Gastroesophageal sphincter (tissue), 4 donors: ENCODE measurements around the gene ACTL8. TPM values are rescaled to one million over a fixed set of nuclear protein-coding genes. Genes with fewer than 3 reads are reported as not detected.

ENCODE experiments used
- ATAC-seq: fragments of 150-250 bp; one replicate; pipeline ENCODE4 v1.9.1; 2016; ENCODE audit warnings: mild to moderate bottlenecking, moderate library complexity
- H3K27ac ChIP-seq, 4 donors: fragments of 200-600 bp; sonication (generic) in 3 of 4; 1 replicate in 3 of 4; 2 replicates in 1 of 4; pipeline ENCODE4 v1.5.1; 2016 to 2019
- H3K27me3 ChIP-seq: fragments of 200-600 bp; sonication (generic); one replicate; pipeline ENCODE4 v1.5.1; 2019
- H3K36me3 ChIP-seq, 2 donors: fragments of 200-600 bp; sonication (generic); one replicate each; pipeline ENCODE4 v1.5.1; 2019; ENCODE audit warnings: control low read depth in 1 of 2
- H3K4me1 ChIP-seq, 3 donors: fragments of 200-600 bp; sonication (generic); 1 replicate in 2 of 3; 2 replicates in 1 of 3; pipeline ENCODE4 v1.5.1; 2016 to 2019; ENCODE audit warnings: control low read depth in 2 of 3
- H3K4me3 ChIP-seq, 2 donors: fragments of 200-600 bp; sonication (generic); one replicate each; pipeline ENCODE4 v1.5.1; 2019; ENCODE audit warnings: mild to moderate bottlenecking in 1 of 2, moderate library complexity in 1 of 2
- H3K9me3 ChIP-seq, 3 donors: fragments of 200-600 bp; sonication (generic); one replicate each; pipeline ENCODE4 v1.5.1; 2017 to 2019; ENCODE audit warnings: control low read depth in 2 of 3
- CTCF ChIP-seq, 4 experiments: fragments of 200-600 bp in 2 of 4; fragments of 450-650 bp in 2 of 4; sonication (generic) in 1 of 4; IDR thresholded peaks; one replicate each; pipeline ENCODE4 v1.5.1; 2017 to 2019; ENCODE audit warnings: antibody characterized with exemption in 4 of 4, mild to moderate bottlenecking in 2 of 4, moderate library complexity in 2 of 4
- EP300 ChIP-seq: sonication (generic); formaldehyde crosslinking; IDR thresholded peaks from one replicate; pipeline ENCODE4 v1.6.1; 2017; ENCODE audit warnings: antibody characterized with exemption, mild to moderate bottlenecking
- POLR2A ChIP-seq, 2 donors: fragments of 450-650 bp; IDR thresholded peaks; one replicate each; pipeline ENCODE4 v1.6.1; 2017; ENCODE audit warnings: antibody characterized with exemption in 2 of 2, mild to moderate bottlenecking in 2 of 2, moderate library complexity in 1 of 2
- POLR2AphosphoS5 ChIP-seq: sonication (generic); formaldehyde crosslinking; IDR thresholded peaks from one replicate; pipeline ENCODE4 v1.6.1; 2017; ENCODE audit warnings: antibody characterized with exemption
- WGBS, 2 donors: methylation state at CpG; one replicate each; pipeline ENCODE4 v1.1.5; 2018; ENCODE audit warnings: low coverage in 1 of 2; 5-methylcytosine and 5-hydroxymethylcytosine counted together
- total RNA-seq, 4 donors: library from RNA; depleted of rRNA; stranded (reverse); fragments of >200 nt; gene quantifications; one replicate each; pipeline ENCODE4 v1.1.0, GENCODE V29; 2016

The ACTL8 gene
- total RNA-seq, 4 donors from 2014 or later, result not detected

- 30 to 42% methylated on average over 7 to 12 of the region's 15 CpGs for WGBS, 2 donors
- H3K36me3 ChIP-seq, result no peaks in the 10 kb centered on the region
- H3K4me3 ChIP-seq, result no peak overlapping the region
- peaks cover 0 to 15% (median 0%) of the 10 kb centered on the region in 3 donors for H3K4me1 ChIP-seq
- ATAC-seq, result no peak
- no peaks in the 10 kb centered on the region for H3K9me3 ChIP-seq
- peaks cover 5% of the 10 kb centered on the region for H3K27me3 ChIP-seq
- no peak overlapping the region for H3K27ac ChIP-seq
- TF ChIP-seq POLR2AphosphoS5 (no peak), EP300 (no peak), CTCF (IDR thresholded peaks at IDR 0.05) (no peak), POLR2A (IDR thresholded peaks at IDR 0.05) (no peak)
These were observed 40.1 kb downstream of the ACTL8 start for GRCh38 chr1:17795081-17795809.

GRCh38 chr1:17795836-17796645 is 40.9 kb downstream of the ACTL8 start:
- H3K27ac ChIP-seq, result no peak overlapping the region
- H3K27me3 ChIP-seq, result peaks cover 12% of the 10 kb centered on the region
- H3K4me3 ChIP-seq, result no peak overlapping the region
- WGBS, 2 donors, result 60 to 70% methylated on average over 2 of the region's 10 CpGs
- no peaks in the 10 kb centered on the region for H3K9me3 ChIP-seq
- TF ChIP-seq POLR2AphosphoS5, result no peak
- TF ChIP-seq EP300, result no peak
- TF ChIP-seq CTCF (IDR thresholded peaks at IDR 0.05), result no peak
- peaks cover 0 to 15% (median 0%) of the 10 kb centered on the region in 3 donors for H3K4me1 ChIP-seq
- H3K36me3 ChIP-seq, result no peaks in the 10 kb centered on the region
- no peak for ATAC-seq

- peaks cover 17% of the 10 kb centered on the region for H3K27me3 ChIP-seq
- WGBS, 2 donors, result 50 to 73% methylated on average over 1 to 7 of the region's 8 CpGs
- no peaks in the 10 kb centered on the region for H3K9me3 ChIP-seq
- H3K4me3 ChIP-seq, result no peak overlapping the region
- no peak overlapping the region for H3K27ac ChIP-seq
- H3K4me1 ChIP-seq, result peaks cover 0 to 15% (median 0%) of the 10 kb centered on the region in 3 donors
- TF ChIP-seq CTCF (IDR thresholded peaks at IDR 0.05) (no peak), EP300 (no peak), POLR2AphosphoS5 (no peak), POLR2A (IDR thresholded peaks at IDR 0.05) (no peak)
- no peaks in the 10 kb centered on the region for H3K36me3 ChIP-seq
- no peak for ATAC-seq
These were observed 42.3 kb downstream of the ACTL8 start for GRCh38 chr1:17797478-17797877.

- H3K27me3 ChIP-seq, result peaks cover 22% of the 10 kb centered on the region
- TF ChIP-seq POLR2A (IDR thresholded peaks at IDR 0.05) (no peak), EP300 (no peak), POLR2AphosphoS5 (no peak), CTCF (IDR thresholded peaks at IDR 0.05) (no peak)
- no peak overlapping the region for H3K27ac ChIP-seq
- 74 to 82% methylated on average over 3 to 4 of the region's 7 CpGs for WGBS, 2 donors
- no peaks in the 10 kb centered on the region for H3K36me3 ChIP-seq
- no peak overlapping the region for H3K4me3 ChIP-seq
- H3K4me1 ChIP-seq, result peaks cover 0 to 15% (median 0%) of the 10 kb centered on the region in 3 donors
- ATAC-seq, result no peak
- H3K9me3 ChIP-seq, result no peaks in the 10 kb centered on the region
These were observed 42.9 kb downstream of the ACTL8 start for GRCh38 chr1:17798011-17798410.
